Heart left ventricle (tissue), 16 donors: ENCODE measurements around the gene ERBB4. TPM values are rescaled to one million over a fixed set of nuclear protein-coding genes. Genes with fewer than 3 reads are reported as not detected.

Experiments used
- ATAC-seq, 4 donors: fragments of 200-7000 bp; cut with Tn5 transposase; one replicate each; pipeline ENCODE4 v1.9.1; 2020 to 2022; ENCODE audit warnings: moderate library complexity in 4 of 4, mild to moderate bottlenecking in 3 of 4, moderate number of reproducible peaks in 1 of 4
- DNase-seq, 5 donors: peaks; one replicate each; pipeline ENCODE4 v3.0.0-alpha.2; 2020
- H3K27ac ChIP-seq, 12 donors: fragments of 200-600 bp; sonication (generic) in 4 of 12; one replicate each; pipeline versions ENCODE4 v1.5.0 to v1.8.0; 2016 to 2022; ENCODE audit warnings: mild to moderate bottlenecking in 2 of 12
- H3K27me3 ChIP-seq, 9 donors: fragments of 200-600 bp; sonication (generic) in 2 of 9; one replicate each; pipeline versions ENCODE4 v1.5.1 to v1.8.0; 2016 to 2022; ENCODE audit warnings: mild to moderate bottlenecking in 3 of 9
- H3K36me3 ChIP-seq, 9 donors: fragments of 200-600 bp; sonication (generic) in 2 of 9; one replicate each; pipeline versions ENCODE4 v1.5.0 to v1.8.0; 2018 to 2022; ENCODE audit warnings: mild to moderate bottlenecking in 2 of 9
- H3K4me1 ChIP-seq, 12 donors: fragments of 200-600 bp; sonication (generic) in 4 of 12; one replicate each; pipeline versions ENCODE4 v1.5.0 to v1.8.0; 2016 to 2022; ENCODE audit warnings: mild to moderate bottlenecking in 3 of 12
- H3K4me3 ChIP-seq, 12 donors: fragments of 200-600 bp; sonication (generic) in 4 of 12; one replicate each; pipeline versions ENCODE4 v1.5.0 to v1.8.0; 2017 to 2022; ENCODE audit warnings: mild to moderate bottlenecking in 9 of 12, moderate library complexity in 4 of 12
- H3K9me3 ChIP-seq, 12 donors: fragments of 200-600 bp; sonication (generic) in 4 of 12; one replicate each; pipeline versions ENCODE4 v1.5.0 to v1.8.0; 2016 to 2022; ENCODE audit warnings: mild to moderate bottlenecking in 1 of 12
- CTCF ChIP-seq, 12 donors: fragments of 200-600 bp; sonication (generic) in 4 of 12; IDR thresholded peaks; one replicate each; pipeline versions ENCODE4 v1.5.0 to v1.8.0; 2018 to 2022; ENCODE audit warnings: antibody characterized with exemption in 12 of 12, mild to moderate bottlenecking in 5 of 12
- POLR2A ChIP-seq, 2 donors: fragments of 450-650 bp; IDR thresholded peaks; one replicate each; pipeline ENCODE4 v1.6.1; 2017; ENCODE audit warnings: antibody characterized with exemption in 2 of 2, mild to moderate bottlenecking in 2 of 2, moderate library complexity in 2 of 2
- WGBS, 4 donors: extraction: QIAGEN DNeasy Blood & Tissue Kit in 2 of 4; methylation state at CpG; one replicate each; pipeline versions ENCODE4 v1.1.5 to v1.1.7; 2013 to 2018; 5-methylcytosine and 5-hydroxymethylcytosine counted together
- intact Hi-C, 10 donors: fragments of 100-400 bp; cut with DNase I; formaldehyde crosslinking; loops; one replicate each; pipeline versions ENCODE4 v1.11.1 to v1.14.2; 2022
- polyA plus RNA-seq, 2 donors: library from polyadenylated mRNA; stranded (reverse); fragments of 200-250 nt; gene quantifications; one replicate each; pipeline ENCODE4 v1.2.3, GENCODE V29; 2013
- total RNA-seq, 9 donors: library from RNA; depleted of rRNA in 2 of 9; stranded (reverse); fragments of >200 nt in 2 of 9; fragmentation: NEBNext Ultra II Directional in 3 of 9; extraction: Animal tissue kit (Norgen Biotek cat#: 25700) in 3 of 9; gene quantifications; one replicate each; pipeline versions ENCODE4 v1.1.0 to v1.2.4, GENCODE V29; 2016 to 2023
- donor health status: ischemic (EF 13 %, LVEDD 7.1; RV severe dilation, severe dysfunction).
- donor health status: healthy with polysubstance abuse.
- donor health status: DM: no; HTN: yes; CAD: no.
- donor health status: DM: no; HTN: no; CAD: no.
- donor health status: ischemic (EF 25% LVEDD 6.9; RV normal size, moderate dysfunction).
- donor health status: ischemic (EF 25% LVEDD 5.7; RV mildly dilated, moderate dysfunction).
- donor health status: healthy.
- donor health status: DM: yes; HTN: yes; CAD: no.
- donor health status: ischemic (EF 35%, LVEDD 5.7; RV mildly dilated, moderate dysfunction).
- donor health status: nonischemic (EF 11% LVEDD 7.7; RV severe dilation, severe dysfunction).
- donor health status: DM: yes; HTN: yes; CAD: no.
- donor health status: PGD.
- donor health status: ischemic (EF 29% LVEDD 5.4; RV normal size, mild dysfunction).
- donor health status: nonischemic (EF 23%, LVEDD 6.1; RV moderate dilation, normal function).

Gene ERBB4
- total and polyA plus RNA-seq, 11 donors, result 1.3 to 29.5 (median 11.7) TPM

DNA sequence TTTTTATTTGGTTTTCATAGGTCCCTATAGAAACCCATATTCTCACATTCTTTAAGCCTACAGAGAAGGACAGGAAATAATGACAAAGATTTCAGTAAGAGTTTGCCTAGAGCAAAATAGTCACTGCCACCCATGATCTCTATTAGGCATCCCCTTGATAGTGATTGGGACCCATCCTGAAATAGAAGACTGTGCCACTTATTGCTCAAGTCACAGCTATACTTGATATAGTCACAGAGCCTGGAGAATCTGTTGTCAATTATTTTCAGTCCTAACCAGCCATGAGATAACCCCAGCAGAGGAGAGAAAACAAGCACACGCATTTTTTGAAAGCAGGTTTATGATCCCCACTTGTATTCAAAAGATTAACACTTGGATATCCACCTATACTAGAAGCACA, 8.2 kb downstream of the ERBB4 start:
- 24 to 53% (median 45%) methylated on average over 1 of the region's 1 CpG for WGBS, 4 donors
- DNase-seq, result no peak
- H3K27me3 ChIP-seq, result peaks cover 0 to 29% (median 0%) of the 10 kb centered on the region in 9 donors
- intact Hi-C loops, result loop anchor here in 5 of 10 donors (10.0 kb wide), 5 partner anchors 176 to 526 kb away; no protein-coding TSS in a partner anchor
- peak in 3 of 4 donors; percentile 19 to 60 (median 49) for ATAC-seq
- no peaks in the 10 kb centered on the region for H3K36me3 ChIP-seq
- H3K27ac ChIP-seq, result no peak overlapping the region
- H3K4me1 ChIP-seq, result peaks cover 0 to 21% (median 0%) of the 10 kb centered on the region in 12 donors
- TF ChIP-seq POLR2A (IDR thresholded peaks at IDR 0.05) (no peak), CTCF (IDR thresholded peaks at IDR 0.05) (no peak)
- no peaks in the 10 kb centered on the region for H3K9me3 ChIP-seq
- no peak overlapping the region for H3K4me3 ChIP-seq

DNA sequence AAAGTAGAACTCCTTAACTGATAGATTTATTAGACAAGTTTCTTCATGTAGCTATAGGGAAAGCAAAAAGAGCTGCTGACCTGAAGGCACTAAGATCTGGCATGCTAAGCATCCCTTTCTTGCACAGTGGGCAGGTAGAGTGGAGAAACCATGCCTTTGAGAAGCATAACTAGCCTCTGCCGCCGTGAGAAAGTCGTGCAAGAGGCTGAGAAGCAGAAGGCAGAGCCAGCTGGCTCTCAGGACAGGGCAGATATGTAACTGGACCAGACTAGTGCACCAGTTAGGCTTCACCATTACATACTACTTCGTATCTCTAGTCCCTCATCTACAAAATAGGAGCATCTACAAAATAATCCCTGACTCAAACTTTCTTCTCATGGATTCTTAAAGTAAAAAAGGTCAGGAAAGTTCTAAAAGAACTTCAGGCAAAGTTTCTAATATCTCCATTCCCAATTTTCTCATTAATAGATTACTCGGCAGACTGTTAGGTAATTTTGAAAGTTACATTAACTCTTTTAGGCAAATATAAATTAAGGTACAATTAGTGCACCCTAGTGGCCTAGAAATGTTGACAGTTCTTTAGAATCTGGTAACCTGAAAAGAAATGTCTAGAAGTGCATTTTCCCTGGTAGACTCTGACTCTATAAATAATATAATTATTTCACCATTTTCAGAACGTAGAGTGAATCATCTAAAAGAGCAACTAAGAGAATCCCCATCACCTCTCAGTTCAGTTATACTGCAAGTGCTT, 10.3 kb downstream of the ERBB4 start:
- Histone ChIP-seq H3K27me3 (peaks cover 0 to 11% (median 0%) of the 10 kb centered on the region in 9 donors), H3K36me3 (no peaks in the 10 kb centered on the region), H3K4me3 (peak overlapping the region in 1 of 12 donors; percentile 25), H3K27ac (peak overlapping the region in 5 of 12 donors; percentile 6 to 46 (median 10)), H3K4me1 (peaks cover 0 to 23% (median 0%) of the 10 kb centered on the region in 12 donors), H3K9me3 (no peaks in the 10 kb centered on the region)
- TF ChIP-seq CTCF (IDR thresholded peaks at IDR 0.05) (peak in 1 of 12 donors; percentile 16), POLR2A (IDR thresholded peaks at IDR 0.05) (no peak)
- intact Hi-C loops, result no loop called here
- 32 to 41% (median 36%) methylated on average over 6 of the region's 6 CpGs for WGBS, 4 donors
- DNase-seq (peak; percentile 8 to 55 (median 21)), ATAC-seq (peak; percentile 67 to 83 (median 82))

DNA sequence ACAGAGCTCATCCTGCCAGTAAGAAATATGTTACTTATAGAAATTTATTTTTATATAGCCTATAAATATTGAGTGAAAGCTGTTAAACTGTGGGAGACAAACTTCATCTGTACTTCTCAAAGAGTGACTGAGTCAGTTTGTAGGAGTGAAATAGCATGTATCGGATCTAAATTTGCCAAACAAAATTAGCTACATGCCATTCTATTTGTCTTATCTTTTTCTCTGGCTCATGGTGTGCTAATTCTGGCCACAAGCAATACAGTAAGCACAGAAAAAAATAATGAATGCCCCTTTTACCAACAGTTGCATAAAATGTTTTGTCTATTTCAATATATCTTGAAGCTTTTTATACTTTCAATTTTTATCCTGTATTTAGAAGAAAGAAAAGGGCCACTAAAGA, 12.5 kb downstream of the ERBB4 start:
- Histone ChIP-seq H3K4me3 (peak overlapping the region in 5 of 12 donors; percentile 2 to 19 (median 17)), H3K27ac (peak overlapping the region in 6 of 12 donors; percentile 14 to 50 (median 32)), H3K4me1 (peaks cover 0 to 19% (median 0%) of the 10 kb centered on the region in 12 donors), H3K9me3 (no peaks in the 10 kb centered on the region), H3K36me3 (no peaks in the 10 kb centered on the region), H3K27me3 (no peaks in the 10 kb centered on the region)
- 33 to 38% (median 35%) methylated on average over 1 of the region's 1 CpG for WGBS, 4 donors
- DNase-seq (no peak), ATAC-seq (peak in 3 of 4 donors; percentile 62 to 70 (median 65))
- TF ChIP-seq POLR2A (IDR thresholded peaks at IDR 0.05) (no peak), CTCF (IDR thresholded peaks at IDR 0.05) (no peak)
- intact Hi-C loops, result no loop called here

DNA sequence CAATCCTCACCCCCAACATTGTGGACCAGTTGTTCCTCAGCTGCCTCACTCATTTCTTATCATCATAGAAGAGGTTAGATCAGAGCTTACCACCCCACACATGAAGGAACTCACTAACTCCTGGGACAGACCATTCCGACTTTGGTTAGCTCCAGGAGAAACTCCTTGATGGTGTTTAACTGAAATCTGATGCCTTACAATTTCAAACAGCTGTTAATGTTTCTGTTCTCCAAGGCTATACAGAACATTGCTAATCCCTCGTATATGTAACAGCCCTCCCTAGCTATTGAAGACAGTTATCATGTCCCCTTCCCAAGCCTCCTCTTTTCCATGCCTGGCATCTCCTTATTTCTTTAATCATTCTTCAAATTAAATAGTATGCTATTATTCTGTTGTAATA, 14.8 kb downstream of the ERBB4 start:
- DNase-seq (no peak), ATAC-seq (peak in 1 of 4 donors; percentile 33)
- H3K36me3 ChIP-seq, result no peaks in the 10 kb centered on the region
- no peak overlapping the region for H3K4me3 ChIP-seq
- WGBS, 4 donors, result 24 to 53% (median 44%) methylated on average over 2 of the region's 2 CpGs
- intact Hi-C loops, result no loop called here
- TF ChIP-seq CTCF (IDR thresholded peaks at IDR 0.05) (no peak), POLR2A (IDR thresholded peaks at IDR 0.05) (no peak)
- peaks cover 0 to 14% (median 0%) of the 10 kb centered on the region in 12 donors for H3K4me1 ChIP-seq
- H3K9me3 ChIP-seq, result no peaks in the 10 kb centered on the region
- H3K27ac ChIP-seq, result no peak overlapping the region
- H3K27me3 ChIP-seq, result no peaks in the 10 kb centered on the region
